GM21526 (cell line): ENCODE data around the gene PHKA1.
"Not testable (repeated sequence)": the region's sequence is repeated elsewhere in the genome, so short reads cannot be mapped to it uniquely, and the experiment has no call there.

Source experiments
- ATAC-seq: cut with Tn5 transposase; IDR thresholded peaks from one replicate; pipeline ENCODE4 v1.9.1; 2021; ENCODE audit warnings: moderate library complexity; ENCODE audit not compliant: unreplicated experiment, low FRiP score

Gene PHKA1

GRCh38 chrX:72576141-72576894, 137.8 kb downstream of the PHKA1 start:
- no peak for ATAC-seq

- ATAC-seq = peak; percentile 15
Measured at GRCh38 chrX:72573158-72573511, 141.0 kb downstream of the PHKA1 start.

- peak; percentile 96 for ATAC-seq
Measured at GRCh38 chrX:72572248-72573157, 141.6 kb downstream of the PHKA1 start, which contains the start of gene HDAC8. Gene HDAC8, minus strand, starts transcription at chrX:72572843. Its CDS starts 82 bp downstream, at chrX:72572761.

GRCh38 chrX:72569786-72570185, 144.3 kb downstream of the PHKA1 start:
- ATAC-seq = no peak

- no peak for ATAC-seq
Measured at GRCh38 chrX:72568406-72569092, 145.6 kb downstream of the PHKA1 start.

- ATAC-seq = no peak
Measured at GRCh38 chrX:72566448-72566847, 147.7 kb downstream of the PHKA1 start.

GRCh38 chrX:72559655-72560054, 154.5 kb downstream of the PHKA1 start:
- not testable (repeated sequence) for ATAC-seq

- ATAC-seq = no peak
Measured at GRCh38 chrX:72554448-72555140, 159.5 kb downstream of the PHKA1 start.

GRCh38 chrX:72552443-72552842, 161.7 kb downstream of the PHKA1 start:
- ATAC-seq = not testable (repeated sequence)

- ATAC-seq = no peak
Measured at GRCh38 chrX:72545990-72546389, 168.1 kb downstream of the PHKA1 start.

- ATAC-seq = no peak
Measured at GRCh38 chrX:72540318-72540717, 173.8 kb downstream of the PHKA1 start.

GRCh38 chrX:72539822-72540221, 174.3 kb downstream of the PHKA1 start:
- ATAC-seq = no peak

- no peak for ATAC-seq
Measured at GRCh38 chrX:72536542-72536941, 177.6 kb downstream of the PHKA1 start.

GRCh38 chrX:72532366-72532765, 181.7 kb downstream of the PHKA1 start:
- no peak for ATAC-seq
